Ishikawa (cell line): ENCODE data around the gene ATG16L2.

Experiments used
- CEBPB ChIP-seq: IDR thresholded peaks from 2 replicates; pipeline ENCODE4 v1.6.1; 2012
- CREB1 ChIP-seq: IDR thresholded peaks from 2 replicates; pipeline ENCODE4 v1.6.1; 2012; ENCODE audit warnings: low read depth
- EGR1 ChIP-seq: IDR thresholded peaks from 2 replicates; pipeline ENCODE4 v1.6.1; 2012
- EP300 ChIP-seq: IDR thresholded peaks from 2 replicates; pipeline ENCODE4 v1.6.1; 2012; ENCODE audit warnings: borderline replicate concordance
- FOXM1 ChIP-seq: IDR thresholded peaks from 2 replicates; pipeline ENCODE4 v1.6.1; 2012; ENCODE audit warnings: low read depth, borderline replicate concordance
- NFIC ChIP-seq: IDR thresholded peaks from 2 replicates; pipeline ENCODE4 v1.6.1; 2012
- RAD21 ChIP-seq: IDR thresholded peaks from 2 replicates; pipeline ENCODE4 v1.6.1; 2012; ENCODE audit warnings: low read depth
- TAF1 ChIP-seq: IDR thresholded peaks from 2 replicates; pipeline ENCODE4 v1.6.1; 2012; ENCODE audit warnings: low read depth, mild to moderate bottlenecking
- TCF12 ChIP-seq: IDR thresholded peaks from 2 replicates; pipeline ENCODE4 v1.6.1; 2012; ENCODE audit warnings: low read depth
- TEAD4 ChIP-seq: IDR thresholded peaks from 2 replicates; pipeline ENCODE4 v1.6.1; 2012
- YY1 ChIP-seq: IDR thresholded peaks from 2 replicates; pipeline ENCODE4 v1.6.1; 2012; ENCODE audit warnings: low read depth
- ZBTB7A ChIP-seq: IDR thresholded peaks from 2 replicates; pipeline ENCODE4 v1.6.1; 2012; ENCODE audit warnings: low read depth
- TF ChIP-seq, protein P1 (sequence below): IDR thresholded peaks from 2 replicates; pipeline ENCODE4 v1.6.1; 2012
- TF ChIP-seq, protein P2 (sequence below): IDR thresholded peaks from 2 replicates; pipeline ENCODE4 v1.6.1; 2012
- TF ChIP-seq, protein P3 (sequence below): IDR thresholded peaks from 2 replicates; pipeline ENCODE4 v1.6.1; 2012; ENCODE audit warnings: low read depth, mild to moderate bottlenecking

Gene ATG16L2

DNA sequence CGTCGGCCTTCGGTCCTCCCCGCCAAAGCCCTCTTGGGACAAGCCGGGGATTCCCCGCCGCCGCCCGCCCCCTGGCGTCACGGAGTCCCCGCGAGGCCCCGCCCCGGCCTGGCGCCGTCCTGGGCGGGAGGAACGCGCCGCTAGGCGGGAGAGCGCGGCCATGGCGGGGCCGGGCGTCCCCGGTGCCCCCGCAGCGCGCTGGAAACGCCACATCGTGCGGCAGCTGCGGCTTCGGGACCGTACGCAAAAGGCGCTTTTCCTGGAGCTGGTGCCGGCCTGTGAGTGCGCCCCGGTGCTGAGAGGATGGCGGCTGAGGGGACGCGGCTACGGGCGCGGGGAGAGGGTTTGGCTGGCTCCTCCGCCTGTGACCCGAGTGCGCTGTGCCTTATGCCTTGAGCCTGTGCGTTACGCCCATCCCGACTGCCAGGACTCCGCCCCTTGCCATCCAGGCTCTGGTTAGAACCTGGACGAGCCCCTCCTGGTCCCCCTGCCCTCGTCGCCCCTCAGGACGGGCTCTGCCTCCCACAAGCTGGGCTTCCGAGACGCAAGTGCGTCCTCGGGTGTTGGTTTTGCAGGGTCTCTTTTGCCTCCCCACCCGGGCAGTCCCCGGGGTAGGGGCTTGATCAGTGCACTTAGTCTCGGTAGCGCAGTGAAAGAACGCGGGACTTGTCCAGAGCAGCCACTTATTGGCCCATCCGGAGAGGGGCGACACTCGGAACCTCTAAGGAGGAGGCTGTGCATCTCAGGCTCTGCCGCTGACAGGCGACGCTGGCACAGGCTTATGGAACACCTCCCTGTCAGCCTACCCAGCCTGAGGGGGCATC is at the start of gene ATG16L2:
Gene ATG16L2, plus strand, starts transcription at position 126 of the 824 bp plus-strand sequence. Its CDS starts 35 bp downstream, at position 161.
- TF ChIP-seq NFIC (0 out of 2 replicates have a peak, but pooled peaks have one; percentile 3), YY1 (peak; percentile 86), CREB1 (peak; percentile 81), ZBTB7A (peak; percentile 80), EP300 (no peak; the same call in 1 of the 2 replicates), CEBPB (no peak), TEAD4 (peak; percentile 43), EGR1 (peak; percentile 24; the same call in 1 of the 2 replicates)
- TF ChIP-seq, protein P1, sequence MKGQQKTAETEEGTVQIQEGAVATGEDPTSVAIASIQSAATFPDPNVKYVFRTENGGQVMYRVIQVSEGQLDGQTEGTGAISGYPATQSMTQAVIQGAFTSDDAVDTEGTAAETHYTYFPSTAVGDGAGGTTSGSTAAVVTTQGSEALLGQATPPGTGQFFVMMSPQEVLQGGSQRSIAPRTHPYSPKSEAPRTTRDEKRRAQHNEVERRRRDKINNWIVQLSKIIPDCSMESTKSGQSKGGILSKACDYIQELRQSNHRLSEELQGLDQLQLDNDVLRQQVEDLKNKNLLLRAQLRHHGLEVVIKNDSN: peak; percentile 1; the same call in 1 of the 2 replicates
- TF ChIP-seq, protein P2, sequence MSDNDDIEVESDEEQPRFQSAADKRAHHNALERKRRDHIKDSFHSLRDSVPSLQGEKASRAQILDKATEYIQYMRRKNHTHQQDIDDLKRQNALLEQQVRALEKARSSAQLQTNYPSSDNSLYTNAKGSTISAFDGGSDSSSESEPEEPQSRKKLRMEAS: peak; percentile 21

DNA sequence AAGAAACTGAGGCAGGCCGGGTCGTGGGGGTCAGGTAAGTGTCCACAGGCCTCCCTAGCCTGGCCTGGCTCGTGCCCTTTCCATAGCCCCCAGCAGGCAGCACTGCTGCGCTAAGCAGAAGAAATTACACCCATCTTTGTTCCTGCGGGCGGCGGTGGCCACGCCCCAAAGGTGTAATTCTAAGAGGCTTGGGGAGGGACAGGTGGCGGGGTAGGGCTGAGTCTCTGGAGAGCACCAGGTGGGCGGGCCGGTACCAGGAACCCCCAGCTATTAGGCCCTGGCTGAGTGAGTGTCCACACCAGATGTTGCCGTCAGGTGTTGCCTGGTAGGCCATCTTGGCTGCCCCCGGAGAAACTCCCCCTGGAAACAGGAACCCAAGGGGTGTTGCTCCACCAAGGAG is 49.7 kb upstream of the ATG16L2 start:
- TF ChIP-seq ZBTB7A (peak; percentile 82), FOXM1 (no peak), CEBPB (no peak), TCF12 (peak; percentile 37; the same call in 1 of the 2 replicates), EGR1 (peak; percentile 14; the same call in 1 of the 2 replicates), RAD21 (peak; percentile 74), YY1 (peak; percentile 78), TAF1 (no peak), TEAD4 (no peak)
- TF ChIP-seq, protein P3, sequence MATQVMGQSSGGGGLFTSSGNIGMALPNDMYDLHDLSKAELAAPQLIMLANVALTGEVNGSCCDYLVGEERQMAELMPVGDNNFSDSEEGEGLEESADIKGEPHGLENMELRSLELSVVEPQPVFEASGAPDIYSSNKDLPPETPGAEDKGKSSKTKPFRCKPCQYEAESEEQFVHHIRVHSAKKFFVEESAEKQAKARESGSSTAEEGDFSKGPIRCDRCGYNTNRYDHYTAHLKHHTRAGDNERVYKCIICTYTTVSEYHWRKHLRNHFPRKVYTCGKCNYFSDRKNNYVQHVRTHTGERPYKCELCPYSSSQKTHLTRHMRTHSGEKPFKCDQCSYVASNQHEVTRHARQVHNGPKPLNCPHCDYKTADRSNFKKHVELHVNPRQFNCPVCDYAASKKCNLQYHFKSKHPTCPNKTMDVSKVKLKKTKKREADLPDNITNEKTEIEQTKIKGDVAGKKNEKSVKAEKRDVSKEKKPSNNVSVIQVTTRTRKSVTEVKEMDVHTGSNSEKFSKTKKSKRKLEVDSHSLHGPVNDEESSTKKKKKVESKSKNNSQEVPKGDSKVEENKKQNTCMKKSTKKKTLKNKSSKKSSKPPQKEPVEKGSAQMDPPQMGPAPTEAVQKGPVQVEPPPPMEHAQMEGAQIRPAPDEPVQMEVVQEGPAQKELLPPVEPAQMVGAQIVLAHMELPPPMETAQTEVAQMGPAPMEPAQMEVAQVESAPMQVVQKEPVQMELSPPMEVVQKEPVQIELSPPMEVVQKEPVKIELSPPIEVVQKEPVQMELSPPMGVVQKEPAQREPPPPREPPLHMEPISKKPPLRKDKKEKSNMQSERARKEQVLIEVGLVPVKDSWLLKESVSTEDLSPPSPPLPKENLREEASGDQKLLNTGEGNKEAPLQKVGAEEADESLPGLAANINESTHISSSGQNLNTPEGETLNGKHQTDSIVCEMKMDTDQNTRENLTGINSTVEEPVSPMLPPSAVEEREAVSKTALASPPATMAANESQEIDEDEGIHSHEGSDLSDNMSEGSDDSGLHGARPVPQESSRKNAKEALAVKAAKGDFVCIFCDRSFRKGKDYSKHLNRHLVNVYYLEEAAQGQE: 0 out of 2 replicates have a peak, but pooled peaks have one; percentile 7

DNA sequence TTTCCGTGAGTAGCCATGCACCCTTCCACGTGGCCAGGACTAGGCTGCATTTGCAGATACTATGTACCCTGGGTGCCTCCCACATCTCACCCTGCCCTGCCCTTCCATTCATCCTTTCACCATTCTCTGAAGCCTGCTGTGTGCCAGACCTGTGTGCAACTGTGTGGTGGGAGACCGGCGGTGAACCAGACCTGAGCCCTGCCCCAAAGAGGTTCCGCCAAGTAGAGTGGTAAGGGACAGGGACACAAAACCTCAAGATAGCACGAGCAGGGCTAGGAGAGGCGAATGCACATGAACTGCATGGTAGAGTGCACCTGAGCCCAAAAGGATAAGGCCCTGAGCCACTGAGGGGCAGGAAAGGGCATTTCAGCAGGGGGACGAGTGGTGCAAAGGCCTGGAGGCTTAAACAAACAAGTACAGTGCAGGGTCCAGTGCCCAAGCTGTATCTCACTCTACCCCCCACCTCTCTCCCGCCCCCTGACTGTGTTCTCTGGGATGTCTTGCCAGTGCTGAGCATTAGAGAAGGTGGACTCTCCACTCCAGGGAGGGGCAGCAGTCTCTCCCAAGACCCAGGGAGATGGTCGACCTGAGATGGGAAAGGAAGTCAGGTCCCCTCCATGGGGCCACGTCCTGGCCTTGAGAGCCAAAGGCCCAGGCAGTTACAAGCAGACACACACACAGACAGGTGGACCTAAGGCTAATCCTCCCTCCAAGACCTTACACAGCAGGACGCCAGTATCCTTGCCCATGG is 47.9 kb upstream of the ATG16L2 start:
- TF ChIP-seq, protein P1: no peak
- TF ChIP-seq TEAD4 (no peak), ZBTB7A (no peak), YY1 (no peak)
- TF ChIP-seq, protein P2: no peak

- TF ChIP-seq FOXM1: no peak
- TF ChIP-seq, protein P3: no peak
- TF ChIP-seq CEBPB: no peak
- TF ChIP-seq, protein P1: no peak
- TF ChIP-seq EP300: no peak
- TF ChIP-seq CREB1: no peak
- no peak for TF ChIP-seq NFIC
- no peak for TF ChIP-seq ZBTB7A
- no peak for TF ChIP-seq TCF12
- TF ChIP-seq YY1: no peak
- TF ChIP-seq TAF1: no peak
- TF ChIP-seq EGR1: no peak
Measured at GRCh38 chr11:72767203-72768062, 46.8 kb upstream of the ATG16L2 start.
